Adrenal gland (tissue), 5 donors: ENCODE measurements around the gene LRCH1.

Experiments used
- CTCF ChIP-seq, 6 experiments: fragments of 450-650 bp in 4 of 6; fragments of 200-600 bp in 2 of 6; sonication (generic) in 1 of 6; IDR thresholded peaks; 1 replicate in 5 of 6; 2 replicates in 1 of 6; pipeline versions ENCODE4 v1.5.1 to v1.8.0; 2016 to 2021; ENCODE audit warnings: antibody characterized with exemption in 6 of 6, mild to moderate bottlenecking in 2 of 6, moderate library complexity in 1 of 6
- POLR2A ChIP-seq, 2 donors: fragments of 450-650 bp; IDR thresholded peaks; one replicate each; pipeline ENCODE4 v1.6.1; 2017; ENCODE audit warnings: antibody characterized with exemption in 2 of 2, mild to moderate bottlenecking in 2 of 2, moderate library complexity in 1 of 2
- donor health status: DM: no; HTN: no; CAD: no.

- TF ChIP-seq CTCF (IDR thresholded peaks at IDR 0.05) (no peak), POLR2A (IDR thresholded peaks at IDR 0.05) (no peak)
Observed at GRCh38 chr13:46615888-46616531, 63.0 kb downstream of the LRCH1 start.
